Activated CD8-positive, alpha-beta memory T cell treated with anti-CD3 and anti-CD28 coated beads, Interleukin-2, amount 50 U/mL, for 24 hours (primary cell): Measurements from ENCODE around the gene RPS23.

Source experiments
- DNase-seq: peaks from one replicate; pipeline ENCODE4 v3.0.0-alpha.2; 2020; ENCODE audit errors: extremely low read depth

RPS23 gene

GRCh38 chr5:82244854-82245635 is 33.1 kb downstream of the RPS23 start:
- no peak for DNase-seq

DNA sequence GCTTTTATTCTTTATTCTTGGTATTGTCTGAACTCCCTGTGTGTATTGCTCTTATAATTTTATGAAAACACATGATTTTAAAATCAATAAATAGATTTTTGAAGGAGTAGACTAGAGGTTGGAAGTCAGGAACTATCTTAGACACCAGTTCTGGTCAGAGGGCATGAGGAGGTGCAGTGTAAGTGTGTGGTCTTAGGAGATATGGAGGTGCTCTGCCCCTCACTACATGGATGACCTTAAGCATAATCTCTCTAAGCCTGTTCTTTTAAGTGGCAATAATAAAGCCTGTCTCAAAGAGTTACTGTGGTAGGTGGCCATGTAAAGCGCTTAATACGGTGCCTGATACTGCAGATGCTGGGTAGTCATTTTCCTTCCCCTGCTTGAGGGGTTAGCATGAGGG is 34.0 kb downstream of the RPS23 start:
- DNase-seq: no peak

DNA sequence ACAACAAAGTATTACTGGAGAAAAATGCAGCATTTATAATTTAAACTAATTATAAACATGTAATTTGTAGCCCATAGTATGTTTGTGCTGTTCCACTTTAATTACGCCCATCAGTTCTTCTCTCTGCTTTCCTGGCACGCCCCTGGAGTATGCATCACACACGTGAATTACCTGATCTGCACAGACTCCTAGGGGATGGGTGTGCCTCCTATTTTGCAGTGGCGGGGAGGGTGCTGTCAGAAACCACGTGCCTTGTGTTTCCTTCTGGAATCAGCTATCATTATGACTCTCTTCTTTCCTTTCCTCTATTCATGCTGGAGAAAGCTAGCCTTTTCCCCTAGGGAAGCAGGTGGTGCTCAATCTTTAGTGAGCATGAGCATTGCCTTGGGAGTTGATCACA is 43.3 kb downstream of the RPS23 start:
- DNase-seq: no peak

GRCh38 chr5:82225525-82226172 is 52.5 kb downstream of the RPS23 start:
- peak; percentile 5 for DNase-seq
